Thyroid gland (tissue), 4 donors: ENCODE data around the gene TNRC6B.

Experiments used
- POLR2A ChIP-seq, 2 donors: fragments of 450-650 bp; IDR thresholded peaks; one replicate each; pipeline ENCODE4 v1.6.1; 2017; ENCODE audit warnings: antibody characterized with exemption in 2 of 2, mild to moderate bottlenecking in 2 of 2, moderate library complexity in 1 of 2
- TF ChIP-seq, protein P1 (sequence below), 6 experiments: fragments of 200-600 bp in 3 of 6; fragments of 450-650 bp in 3 of 6; sonication (generic) in 3 of 6; IDR thresholded peaks; one replicate each; pipeline ENCODE4 v1.5.1; 2016 to 2019; ENCODE audit warnings: antibody characterized with exemption in 6 of 6, mild to moderate bottlenecking in 2 of 6, inconsistent platforms in 1 of 6, moderate library complexity in 1 of 6

DNA sequence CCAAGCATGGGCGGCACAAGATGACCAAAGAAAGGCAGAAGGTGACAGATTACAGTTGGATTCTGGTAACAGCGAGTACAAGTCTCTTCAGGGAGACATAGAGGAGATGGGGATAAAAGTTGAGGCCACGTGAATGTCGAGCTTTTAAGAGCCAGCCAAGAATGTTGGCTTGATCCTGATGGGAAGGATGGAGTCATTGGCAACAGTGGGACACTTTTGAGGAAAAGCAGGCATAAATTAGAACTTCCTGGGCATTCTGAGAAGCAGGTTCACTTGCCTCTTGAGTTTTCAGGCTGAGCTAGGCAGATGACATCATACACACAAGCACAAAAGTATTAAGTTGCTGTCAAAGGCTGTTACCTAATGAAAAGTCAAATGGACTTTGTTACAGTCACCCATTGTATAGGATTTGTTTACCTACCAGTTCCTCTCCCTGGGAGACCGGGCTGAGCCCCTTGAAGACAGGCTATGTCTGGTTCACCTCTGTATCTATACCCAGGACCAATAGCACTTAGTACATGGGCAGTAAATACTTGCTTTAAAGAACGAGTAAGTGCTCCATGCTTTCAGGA, 41.1 kb downstream of the TNRC6B start:
- TF ChIP-seq, protein P1, sequence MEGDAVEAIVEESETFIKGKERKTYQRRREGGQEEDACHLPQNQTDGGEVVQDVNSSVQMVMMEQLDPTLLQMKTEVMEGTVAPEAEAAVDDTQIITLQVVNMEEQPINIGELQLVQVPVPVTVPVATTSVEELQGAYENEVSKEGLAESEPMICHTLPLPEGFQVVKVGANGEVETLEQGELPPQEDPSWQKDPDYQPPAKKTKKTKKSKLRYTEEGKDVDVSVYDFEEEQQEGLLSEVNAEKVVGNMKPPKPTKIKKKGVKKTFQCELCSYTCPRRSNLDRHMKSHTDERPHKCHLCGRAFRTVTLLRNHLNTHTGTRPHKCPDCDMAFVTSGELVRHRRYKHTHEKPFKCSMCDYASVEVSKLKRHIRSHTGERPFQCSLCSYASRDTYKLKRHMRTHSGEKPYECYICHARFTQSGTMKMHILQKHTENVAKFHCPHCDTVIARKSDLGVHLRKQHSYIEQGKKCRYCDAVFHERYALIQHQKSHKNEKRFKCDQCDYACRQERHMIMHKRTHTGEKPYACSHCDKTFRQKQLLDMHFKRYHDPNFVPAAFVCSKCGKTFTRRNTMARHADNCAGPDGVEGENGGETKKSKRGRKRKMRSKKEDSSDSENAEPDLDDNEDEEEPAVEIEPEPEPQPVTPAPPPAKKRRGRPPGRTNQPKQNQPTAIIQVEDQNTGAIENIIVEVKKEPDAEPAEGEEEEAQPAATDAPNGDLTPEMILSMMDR (IDR thresholded peaks at IDR 0.05), result no peak
- TF ChIP-seq POLR2A (IDR thresholded peaks at IDR 0.05), result no peak
